GM11168 (cell line): ENCODE data around the gene CHMP6.

Source experiments
- in situ Hi-C: fragments of 300-500 bp; cut with MboI; formaldehyde crosslinking; loops from one replicate; pipeline ENCODE4 v1.12.0; 2022; ENCODE audit warnings: low sequenced_read_pairs; ENCODE audit not compliant: unreplicated experiment

CHMP6 gene

GRCh38 chr17:81037798-81038733, 46.4 kb downstream of the CHMP6 start:
- in situ Hi-C loops = no loop called here

GRCh38 chr17:81039096-81039495, 47.5 kb downstream of the CHMP6 start:
- in situ Hi-C loops = no loop called here

- in situ Hi-C loops = no loop called here
These were observed 48.5 kb downstream of the CHMP6 start for GRCh38 chr17:81039854-81040758.

GRCh38 chr17:81040791-81041337, 49.2 kb downstream of the CHMP6 start:
- in situ Hi-C loops = no loop called here

GRCh38 chr17:81042606-81043005, 51.0 kb downstream of the CHMP6 start:
- in situ Hi-C loops = no loop called here

- in situ Hi-C loops = no loop called here
These were observed 51.7 kb downstream of the CHMP6 start for GRCh38 chr17:81043319-81043724.

- in situ Hi-C loops = no loop called here
These were observed 52.2 kb downstream of the CHMP6 start for GRCh38 chr17:81043725-81044427.

GRCh38 chr17:81044428-81044763, 52.8 kb downstream of the CHMP6 start:
- in situ Hi-C loops = no loop called here

GRCh38 chr17:81044764-81045589, 53.3 kb downstream of the CHMP6 start:
- in situ Hi-C loops = no loop called here

- in situ Hi-C loops = no loop called here
These were observed 54.0 kb downstream of the CHMP6 start for GRCh38 chr17:81045590-81046095.

- in situ Hi-C loops = no loop called here
These were observed 54.6 kb downstream of the CHMP6 start for GRCh38 chr17:81046132-81046769.

GRCh38 chr17:81046770-81047359, 55.2 kb downstream of the CHMP6 start:
- in situ Hi-C loops = no loop called here

- in situ Hi-C loops = no loop called here
These were observed 57.3 kb downstream of the CHMP6 start for GRCh38 chr17:81048827-81049371.

- in situ Hi-C loops = no loop called here
These were observed 57.8 kb downstream of the CHMP6 start for GRCh38 chr17:81049372-81049911.
